Trophoblast cell (in vitro differentiated cells and primary cell): ENCODE data around the gene SIRPG.
"Not testable (repeated sequence)": the region's sequence is repeated elsewhere in the genome, so short reads cannot be mapped to it uniquely, and the experiment has no call there.

Experiments
- DNase-seq, 2 donors: peaks; one replicate each; pipeline ENCODE4 v3.0.0-alpha.2; 2016
- H2AFZ ChIP-seq: 2 replicates; pipeline ENCODE4 v1.6.1; 2013; ENCODE audit warnings: low read length, moderate library complexity, mild to moderate bottlenecking; ENCODE audit not compliant: insufficient read depth, poor library complexity
- H2AK5ac ChIP-seq: 2 replicates; pipeline ENCODE4 v1.6.1; 2013; ENCODE audit warnings: mild to moderate bottlenecking, low read length
- H2BK120ac ChIP-seq: 2 replicates; pipeline ENCODE4 v1.6.1; 2013; ENCODE audit warnings: low read length, mild to moderate bottlenecking, moderate library complexity; ENCODE audit not compliant: insufficient read depth, poor library complexity
- H2BK12ac ChIP-seq: 2 replicates; pipeline ENCODE4 v1.6.1; 2013; ENCODE audit warnings: mild to moderate bottlenecking, low read length, moderate library complexity
- H2BK5ac ChIP-seq: 2 replicates; pipeline ENCODE4 v1.6.1; 2013; ENCODE audit warnings: low read length, low read depth, moderate library complexity, mild to moderate bottlenecking; ENCODE audit not compliant: poor library complexity
- H3K14ac ChIP-seq: 2 replicates; pipeline ENCODE4 v1.6.1; 2013; ENCODE audit warnings: mild to moderate bottlenecking, low read length
- H3K18ac ChIP-seq: 2 replicates; pipeline ENCODE4 v1.6.1; 2013; ENCODE audit warnings: mild to moderate bottlenecking, low read length
- H3K23ac ChIP-seq: 2 replicates; pipeline ENCODE4 v1.6.1; 2013; ENCODE audit warnings: low read length
- H3K27ac ChIP-seq: 2 replicates; pipeline ENCODE4 v1.5.1; 2013; ENCODE audit warnings: low read depth, mild to moderate bottlenecking, inconsistent platforms, low read length, moderate library complexity
- H3K27me3 ChIP-seq: 2 replicates; pipeline ENCODE4 v1.6.1; 2013; ENCODE audit warnings: inconsistent platforms, mild to moderate bottlenecking, low read length, moderate library complexity; ENCODE audit not compliant: insufficient read depth
- H3K36me3 ChIP-seq, 2 experiments: 1 replicate in 1 of 2; 2 replicates in 1 of 2; pipeline ENCODE4 v1.6.1; 2013; ENCODE audit warnings: low read length in 2 of 2, mild to moderate bottlenecking in 2 of 2, moderate library complexity in 1 of 2; ENCODE audit not compliant: insufficient read depth in 2 of 2, control insufficient read depth in 1 of 2
- H3K4ac ChIP-seq: 2 replicates; pipeline ENCODE4 v1.6.1; 2013; ENCODE audit warnings: low read depth, mild to moderate bottlenecking, low read length, moderate library complexity
- H3K4me1 ChIP-seq, 2 experiments: 1 replicate in 1 of 2; 2 replicates in 1 of 2; pipeline ENCODE4 v1.6.1; 2013; ENCODE audit warnings: low read length in 2 of 2, mild to moderate bottlenecking in 2 of 2, moderate library complexity in 1 of 2; ENCODE audit not compliant: insufficient read depth in 2 of 2, control insufficient read depth in 1 of 2
- H3K4me2 ChIP-seq: 2 replicates; pipeline ENCODE4 v1.6.1; 2013; ENCODE audit warnings: inconsistent platforms, mild to moderate bottlenecking, low read length, moderate library complexity
- H3K4me3 ChIP-seq: 2 replicates; pipeline ENCODE4 v1.5.1; 2013; ENCODE audit warnings: mild to moderate bottlenecking, low read depth, low read length, inconsistent platforms
- H3K79me1 ChIP-seq: one replicate; pipeline ENCODE4 v1.6.1; 2013; ENCODE audit warnings: low read length
- H3K79me2 ChIP-seq: 2 replicates; pipeline ENCODE4 v1.6.1; 2013; ENCODE audit warnings: low read length, mild to moderate bottlenecking; ENCODE audit not compliant: control insufficient read depth, insufficient read depth, poor library complexity
- H3K9ac ChIP-seq: 2 replicates; pipeline ENCODE4 v1.6.1; 2013; ENCODE audit warnings: mild to moderate bottlenecking, low read length
- H3K9me3 ChIP-seq: 2 replicates; pipeline ENCODE4 v1.6.1; 2013; ENCODE audit warnings: low read depth, mild to moderate bottlenecking, control low read depth, inconsistent platforms, low read length; ENCODE audit not compliant: insufficient read depth
- H4K12ac ChIP-seq: 2 replicates; pipeline ENCODE4 v1.6.1; 2013; ENCODE audit warnings: low read depth, mild to moderate bottlenecking, low read length, moderate library complexity
- H4K8ac ChIP-seq: 2 replicates; pipeline ENCODE4 v1.6.1; 2013; ENCODE audit warnings: low read depth, mild to moderate bottlenecking, low read length, moderate library complexity
- H4K91ac ChIP-seq: one replicate; pipeline ENCODE4 v1.6.1; 2013; ENCODE audit warnings: low read depth, mild to moderate bottlenecking, low read length, moderate library complexity
- WGBS: extraction: QIAGEN DNeasy Blood & Tissue Kit; methylation state at CpG from one replicate; pipeline ENCODE4 v1.1.7; 2013; ENCODE audit warnings: missing lambda C conversion rate; ENCODE audit not compliant: insufficient read length, insufficient coverage; ENCODE audit errors: extremely low coverage; 5-methylcytosine and 5-hydroxymethylcytosine counted together

The SIRPG gene

DNA sequence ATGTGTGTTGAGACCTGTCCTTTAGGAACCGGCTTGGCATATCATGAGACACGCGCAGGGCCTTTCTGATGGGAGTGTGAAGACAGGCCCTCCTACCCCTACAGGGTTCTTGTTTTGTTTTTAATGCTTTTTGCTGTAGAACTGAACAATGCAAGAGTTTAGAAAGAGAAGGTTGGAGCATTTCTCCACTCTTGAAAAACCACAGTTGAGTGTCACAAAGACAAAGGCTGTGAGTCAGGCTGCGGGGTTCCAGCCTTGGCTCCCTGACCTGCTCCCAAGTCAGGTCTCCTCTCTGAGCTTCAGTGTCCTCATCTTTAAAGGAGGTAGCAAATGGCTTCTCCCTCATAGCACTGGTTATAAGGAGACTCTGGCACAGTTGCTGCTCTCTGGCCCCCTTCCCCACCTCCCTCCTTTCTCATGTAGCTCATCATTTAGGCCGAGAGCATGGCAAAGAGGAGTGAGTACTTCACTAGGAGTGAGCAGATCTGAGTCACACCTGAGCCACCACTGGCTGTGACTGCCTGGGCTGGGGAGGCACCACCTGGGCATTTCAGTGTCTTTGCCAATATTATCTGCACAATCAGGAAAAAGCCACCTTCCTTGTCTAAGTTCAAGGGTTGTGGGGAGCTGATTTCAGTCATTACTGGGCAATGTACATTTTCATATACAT, 48.8 kb downstream of the SIRPG start:
- H3K27me3 ChIP-seq, H4K8ac ChIP-seq, H3K79me2 ChIP-seq, H3K79me1 ChIP-seq, H3K9me3 ChIP-seq, H3K14ac ChIP-seq, H4K12ac ChIP-seq, H3K4me3 ChIP-seq, H3K4me2 ChIP-seq, H3K36me3 ChIP-seq, H2BK12ac ChIP-seq, DNase-seq, H2BK120ac ChIP-seq, H2AK5ac ChIP-seq, H3K23ac ChIP-seq, H3K27ac ChIP-seq, H2BK5ac ChIP-seq, H3K4ac ChIP-seq, H3K18ac ChIP-seq, H2AFZ ChIP-seq, H3K4me1 ChIP-seq, H4K91ac ChIP-seq, H3K9ac ChIP-seq: not testable (repeated sequence)
- WGBS: no CpG with 5 or more reads among the region's 5 CpGs

DNA sequence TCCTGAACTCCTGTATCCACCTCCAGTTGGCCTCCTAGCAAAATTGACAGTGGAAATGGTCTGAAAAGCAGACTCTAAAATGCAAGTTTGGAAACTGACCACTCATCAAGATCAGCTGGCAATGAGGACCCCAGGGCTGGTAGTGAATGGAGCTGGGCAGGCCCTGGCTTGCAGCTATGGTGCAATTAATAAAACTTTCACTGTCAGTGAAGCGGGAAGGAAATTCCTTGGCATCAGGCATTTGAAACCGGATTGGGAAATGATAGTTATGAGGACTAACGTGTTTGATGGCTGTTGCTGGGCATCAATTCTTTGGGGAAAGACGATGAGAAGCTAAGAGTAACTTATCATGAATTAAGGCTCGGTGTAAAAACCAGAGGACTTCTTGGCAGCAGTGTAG, 56.8 kb downstream of the SIRPG start:
- Histone ChIP-seq H2BK120ac (no peak overlapping the region), H4K8ac (no peak overlapping the region), H3K9me3 (no peaks in the 10 kb centered on the region), H3K9ac (no peak overlapping the region), H2AK5ac (no peak overlapping the region), H3K79me1 (no peaks in the 10 kb centered on the region), H3K4me1 (peaks cover 3 to 4% of the 10 kb centered on the region in 2 experiments), H3K4ac (no peak overlapping the region), H2BK5ac (no peak overlapping the region), H3K18ac (no peak overlapping the region), H3K79me2 (no peaks in the 10 kb centered on the region), H3K27me3 (no peaks in the 10 kb centered on the region), H4K91ac (no peak overlapping the region), H4K12ac (no peak overlapping the region), H3K27ac (no peak overlapping the region), H3K4me3 (no peak overlapping the region), H2AFZ (no peak overlapping the region), H3K23ac (no peak overlapping the region), H3K4me2 (no peak overlapping the region), H3K14ac (no peak overlapping the region), H2BK12ac (no peak overlapping the region), H3K36me3 (no peaks in the 10 kb centered on the region)
- no CpG with 5 or more reads among the region's 5 CpGs for whole genome bisulfite sequencing
- no peak for DNase-seq

DNA sequence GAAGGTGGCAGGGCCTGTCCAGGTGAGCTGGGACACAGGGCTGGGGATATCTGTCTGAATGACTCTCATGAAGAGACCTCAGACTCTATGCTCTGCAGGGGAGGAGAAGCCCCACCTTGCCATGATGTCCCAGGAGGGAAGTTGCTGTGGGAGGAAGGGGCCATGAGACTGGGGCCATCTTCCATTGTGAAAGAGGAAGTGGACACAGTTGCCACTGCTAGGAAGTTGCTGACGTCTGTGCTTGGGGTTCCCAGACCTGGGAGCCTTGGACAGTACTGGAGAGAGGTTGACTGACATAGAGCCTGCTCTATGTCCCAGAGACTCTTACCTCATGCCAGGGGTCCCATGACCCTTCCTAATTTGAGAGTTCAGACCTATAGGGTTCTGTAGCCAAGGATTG, 62.2 kb downstream of the SIRPG start:
- WGBS: no CpG with 5 or more reads among the region's 1 CpG
- Histone ChIP-seq H4K8ac (no peak overlapping the region), H2BK120ac (no peak overlapping the region), H3K9ac (no peak overlapping the region), H4K12ac (no peak overlapping the region), H3K36me3 (no peaks in the 10 kb centered on the region), H2AK5ac (no peak overlapping the region), H3K4ac (no peak overlapping the region), H4K91ac (no peak overlapping the region), H2BK5ac (no peak overlapping the region), H2AFZ (no peak overlapping the region), H3K9me3 (no peaks in the 10 kb centered on the region), H3K79me2 (no peaks in the 10 kb centered on the region), H3K23ac (no peak overlapping the region), H3K18ac (no peak overlapping the region), H3K4me1 (no peaks in the 10 kb centered on the region), H2BK12ac (no peak overlapping the region), H3K4me3 (no peak overlapping the region), H3K4me2 (no peak overlapping the region), H3K27me3 (no peaks in the 10 kb centered on the region), H3K79me1 (no peaks in the 10 kb centered on the region), H3K27ac (no peak overlapping the region), H3K14ac (no peak overlapping the region)
- DNase-seq: no peak

DNA sequence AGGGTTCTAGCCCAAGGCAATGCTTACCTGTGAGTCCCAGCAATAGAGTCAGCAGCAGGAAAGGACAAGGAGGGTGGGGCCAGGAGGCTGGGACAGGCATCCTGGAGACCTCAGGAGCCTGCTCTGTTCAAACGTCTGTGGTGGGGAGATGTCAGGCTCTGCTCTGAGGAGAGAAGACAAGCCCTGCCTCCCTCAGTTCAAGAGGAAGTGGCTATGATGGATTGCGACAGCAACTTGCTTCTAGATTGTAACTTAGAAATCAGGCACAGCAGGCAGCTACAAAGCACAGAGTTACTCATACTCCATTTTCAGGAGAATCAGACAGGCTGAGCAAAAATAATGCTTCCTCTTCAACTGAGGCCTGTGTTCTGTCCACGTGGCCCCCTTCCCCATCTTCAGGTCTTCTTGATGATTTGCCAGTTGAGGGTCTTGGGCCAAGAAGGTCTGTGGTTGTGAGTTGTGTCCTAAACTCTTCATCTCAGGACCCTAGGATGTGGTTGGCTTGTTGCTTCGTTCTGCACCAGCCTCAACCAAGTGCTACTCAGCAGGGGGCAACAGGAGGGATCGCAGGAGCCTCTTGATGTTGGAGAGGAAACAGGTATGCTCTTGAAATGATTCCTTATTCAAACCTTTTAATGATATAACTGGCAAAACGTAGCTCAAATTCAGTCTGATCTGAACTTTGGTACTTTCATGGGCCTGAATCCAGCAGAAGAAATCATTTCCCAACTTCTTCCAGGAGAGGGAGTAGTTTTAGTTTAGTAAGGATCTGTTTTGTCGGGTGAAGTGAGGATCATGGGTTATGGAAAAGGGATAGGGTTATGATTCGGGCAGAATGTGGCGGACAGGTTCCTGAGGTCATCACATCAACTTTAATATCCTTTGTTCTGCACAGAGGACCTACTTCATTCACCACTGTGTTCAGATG, 68.8 kb downstream of the SIRPG start:
- H3K23ac ChIP-seq: no peak overlapping the region
- H2AFZ ChIP-seq: no peak overlapping the region
- H2AK5ac ChIP-seq: no peak overlapping the region
- no peak overlapping the region for H3K9ac ChIP-seq
- no peaks in the 10 kb centered on the region for H3K9me3 ChIP-seq
- H3K36me3 ChIP-seq: no peaks in the 10 kb centered on the region
- no peak overlapping the region for H2BK120ac ChIP-seq
- no peak overlapping the region for H3K4ac ChIP-seq
- H4K8ac ChIP-seq: no peak overlapping the region
- H3K27me3 ChIP-seq: no peaks in the 10 kb centered on the region
- no peak overlapping the region for H3K4me2 ChIP-seq
- no peak overlapping the region for H2BK12ac ChIP-seq
- H4K12ac ChIP-seq: no peak overlapping the region
- WGBS: no CpG with 5 or more reads among the region's 9 CpGs
- no peak overlapping the region for H3K18ac ChIP-seq
- H3K4me1 ChIP-seq: no peaks in the 10 kb centered on the region
- no peak overlapping the region for H3K27ac ChIP-seq
- no peak for DNase-seq
- no peak overlapping the region for H3K4me3 ChIP-seq
- H4K91ac ChIP-seq: no peak overlapping the region
- H3K79me1 ChIP-seq: no peaks in the 10 kb centered on the region
- no peak overlapping the region for H3K14ac ChIP-seq
- no peaks in the 10 kb centered on the region for H3K79me2 ChIP-seq
- no peak overlapping the region for H2BK5ac ChIP-seq
